ENCODE measurements around the gene CHRNB2. TPM values are rescaled to one million over a fixed set of nuclear protein-coding genes. Genes with fewer than 3 reads are reported as not detected.

The CHRNB2 gene
- total and polyA plus RNA-seq, 2 donors (not counting 3 experiments of a cell fraction or from before 2014, with no cell fraction given) = not detected

GRCh38 chr1:154628121-154628405 lies 60.5 kb downstream of the CHRNB2 start:
- Histone ChIP-seq H3K79me2 (ENCODE audit: control insufficient read depth, insufficient read depth, low read length) (peaks cover 45% of the 10 kb centered on the region), H3K9ac (replicated peaks; ENCODE audit: extremely low read depth, insufficient read depth, low read length) (peak overlapping the region; percentile 84), H3K4me3 (replicated peaks in 1 of 3; ENCODE audit: insufficient read depth in 1 of 3, low read depth in 1 of 3, low read length in 3 of 3) (peak overlapping the region in 2 of 3 experiments; percentile 73 to 99), H3K4me2 (ENCODE audit: insufficient read depth, low read length) (peak overlapping the region; percentile 91), H4K20me1 (replicated peaks; ENCODE audit: control insufficient read depth, extremely low read depth, insufficient read depth, low read length) (peaks cover 3% of the 10 kb centered on the region), H3K9me1 (replicated peaks; ENCODE audit: control insufficient read depth, extremely low read depth, insufficient read depth, low read length) (no peaks in the 10 kb centered on the region), H3K9me3 (replicated peaks; ENCODE audit: control insufficient read depth, insufficient read depth, low read length) (no peaks in the 10 kb centered on the region), H2AFZ (ENCODE audit: low read depth, low read length) (peak overlapping the region; percentile 94), H3K27me3 (ENCODE audit: control insufficient read depth in 2 of 2, insufficient read depth in 2 of 2, low read length in 2 of 2) (peaks cover 3 to 13% of the 10 kb centered on the region in 2 experiments), H3K4me1 (ENCODE audit: control insufficient read depth, extremely low read depth, insufficient read depth, low read length) (peaks cover 7% of the 10 kb centered on the region), H3K36me3 (ENCODE audit: control insufficient read depth in 2 of 2, extremely low read depth in 1 of 2, insufficient read depth in 2 of 2, low read length in 2 of 2) (peaks cover 0 to 4% of the 10 kb centered on the region in 2 experiments), H3K27ac (ENCODE audit: insufficient read depth, low read depth, low read length) (peak overlapping the region; percentile 86)
- CTCF ChIA-PET = no interaction called here
- BruUV-seq (replicated peaks) = TSS peak; percentile 90
- dilution Hi-C loops (cut with MboI; ENCODE audit: extremely low pct_ligation_motif_present, low sequenced_read_pairs) (no loop called here), intact Hi-C loops (cut with micrococcal nuclease) (loop anchor here (1.0 to 2.0 kb wide), 2 partner anchors 19 to 102 kb away; partner anchors contain the start of gene ADAR)
- POLR2A ChIA-PET = no interaction called here
- no peak for FAIRE-seq
- DNase-seq (ENCODE audit: low read depth, low spot score) = no peak
- no peak for TF ChIP-seq MYC (IDR thresholded peaks at IDR 0.05; ENCODE audit: low read depth, low read length)
- TF ChIP-seq, protein P1, sequence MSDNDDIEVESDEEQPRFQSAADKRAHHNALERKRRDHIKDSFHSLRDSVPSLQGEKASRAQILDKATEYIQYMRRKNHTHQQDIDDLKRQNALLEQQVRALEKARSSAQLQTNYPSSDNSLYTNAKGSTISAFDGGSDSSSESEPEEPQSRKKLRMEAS (IDR thresholded peaks at IDR 0.05; ENCODE audit: insufficient read depth, insufficient read length) = no peak
- no peak for TF ChIP-seq JUN (IDR thresholded peaks at IDR 0.05; ENCODE audit: borderline replicate concordance, insufficient read depth, insufficient read length, low read depth)
- no peak for TF ChIP-seq POLR2A (IDR thresholded peaks at IDR 0.05; ENCODE audit: low read depth, low read length)
- no peak for TF ChIP-seq POLR2AphosphoS5 (IDR thresholded peaks at IDR 0.05; ENCODE audit: insufficient read depth, low read depth, low read length)
- TF ChIP-seq, protein P2, sequence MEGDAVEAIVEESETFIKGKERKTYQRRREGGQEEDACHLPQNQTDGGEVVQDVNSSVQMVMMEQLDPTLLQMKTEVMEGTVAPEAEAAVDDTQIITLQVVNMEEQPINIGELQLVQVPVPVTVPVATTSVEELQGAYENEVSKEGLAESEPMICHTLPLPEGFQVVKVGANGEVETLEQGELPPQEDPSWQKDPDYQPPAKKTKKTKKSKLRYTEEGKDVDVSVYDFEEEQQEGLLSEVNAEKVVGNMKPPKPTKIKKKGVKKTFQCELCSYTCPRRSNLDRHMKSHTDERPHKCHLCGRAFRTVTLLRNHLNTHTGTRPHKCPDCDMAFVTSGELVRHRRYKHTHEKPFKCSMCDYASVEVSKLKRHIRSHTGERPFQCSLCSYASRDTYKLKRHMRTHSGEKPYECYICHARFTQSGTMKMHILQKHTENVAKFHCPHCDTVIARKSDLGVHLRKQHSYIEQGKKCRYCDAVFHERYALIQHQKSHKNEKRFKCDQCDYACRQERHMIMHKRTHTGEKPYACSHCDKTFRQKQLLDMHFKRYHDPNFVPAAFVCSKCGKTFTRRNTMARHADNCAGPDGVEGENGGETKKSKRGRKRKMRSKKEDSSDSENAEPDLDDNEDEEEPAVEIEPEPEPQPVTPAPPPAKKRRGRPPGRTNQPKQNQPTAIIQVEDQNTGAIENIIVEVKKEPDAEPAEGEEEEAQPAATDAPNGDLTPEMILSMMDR (IDR thresholded peaks at IDR 0.05; ENCODE audit: extremely low read depth in 1 of 2, insufficient read depth in 1 of 2, low read depth in 1 of 2, low read length in 2 of 2) = no peak
- no peak for TF ChIP-seq FOS (IDR thresholded peaks at IDR 0.05; ENCODE audit: borderline replicate concordance, insufficient read depth, low read length)
- TF ChIP-seq EZH2 (IDR thresholded peaks at IDR 0.05; ENCODE audit: borderline replicate concordance, low read depth, low read length, severe bottlenecking) = no peak
- TF ChIP-seq GATA2 (IDR thresholded peaks at IDR 0.05; ENCODE audit: insufficient read depth, insufficient read length, low read depth, low read length) = no peak
